IMR-90 (cell line): ENCODE data around the gene MFSD6L.

Source experiments
- BHLHE40 ChIP-seq: fragments of 150-350 bp; IDR thresholded peaks from 2 replicates; pipeline ENCODE4 v1.6.1; 2016; ENCODE audit warnings: mild to moderate bottlenecking, low read depth, low read length
- POLR2A ChIP-seq: IDR thresholded peaks from 2 replicates; pipeline ENCODE4 v1.6.1; 2012; ENCODE audit warnings: mild to moderate bottlenecking, low read depth, low read length
- TF ChIP-seq, protein P1 (sequence below): conservative IDR thresholded peaks from 2 replicates; pipeline ENCODE4 v1.5.1; 2012; ENCODE audit warnings: mild to moderate bottlenecking, low read depth, low read length, improper control_type of control experiment

DNA sequence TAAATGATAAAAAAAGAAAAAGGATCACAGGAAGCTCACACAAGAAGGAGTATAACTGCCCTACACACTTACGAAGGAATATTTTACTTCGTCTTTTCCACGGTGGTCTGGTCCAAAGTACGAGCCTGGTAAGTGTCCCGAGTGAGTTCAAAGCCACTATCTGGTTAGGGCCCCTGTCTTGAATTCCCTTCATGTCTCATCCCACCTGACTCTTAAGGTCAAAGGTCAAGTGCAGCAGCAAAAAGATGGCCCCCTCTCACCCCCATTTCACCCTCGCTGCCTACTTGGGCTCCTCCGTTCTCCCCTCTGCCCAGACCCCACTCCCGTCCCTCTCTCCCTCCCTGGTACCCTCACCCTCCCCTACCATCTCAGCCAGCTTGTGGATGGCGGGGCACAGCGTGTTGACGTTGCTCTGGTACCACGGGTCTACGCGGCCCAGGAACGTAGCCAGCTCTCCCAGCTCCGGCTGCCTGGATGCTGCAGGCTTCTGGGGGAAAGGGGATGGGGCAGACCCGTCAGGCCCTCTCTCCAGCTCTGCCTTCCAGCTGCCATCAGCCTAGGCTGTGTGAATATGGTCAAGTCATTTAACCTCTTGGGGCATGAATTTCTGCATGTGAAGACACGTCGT, 27.8 kb upstream of the MFSD6L start:
- no peak for TF ChIP-seq POLR2A
- TF ChIP-seq, protein P1, sequence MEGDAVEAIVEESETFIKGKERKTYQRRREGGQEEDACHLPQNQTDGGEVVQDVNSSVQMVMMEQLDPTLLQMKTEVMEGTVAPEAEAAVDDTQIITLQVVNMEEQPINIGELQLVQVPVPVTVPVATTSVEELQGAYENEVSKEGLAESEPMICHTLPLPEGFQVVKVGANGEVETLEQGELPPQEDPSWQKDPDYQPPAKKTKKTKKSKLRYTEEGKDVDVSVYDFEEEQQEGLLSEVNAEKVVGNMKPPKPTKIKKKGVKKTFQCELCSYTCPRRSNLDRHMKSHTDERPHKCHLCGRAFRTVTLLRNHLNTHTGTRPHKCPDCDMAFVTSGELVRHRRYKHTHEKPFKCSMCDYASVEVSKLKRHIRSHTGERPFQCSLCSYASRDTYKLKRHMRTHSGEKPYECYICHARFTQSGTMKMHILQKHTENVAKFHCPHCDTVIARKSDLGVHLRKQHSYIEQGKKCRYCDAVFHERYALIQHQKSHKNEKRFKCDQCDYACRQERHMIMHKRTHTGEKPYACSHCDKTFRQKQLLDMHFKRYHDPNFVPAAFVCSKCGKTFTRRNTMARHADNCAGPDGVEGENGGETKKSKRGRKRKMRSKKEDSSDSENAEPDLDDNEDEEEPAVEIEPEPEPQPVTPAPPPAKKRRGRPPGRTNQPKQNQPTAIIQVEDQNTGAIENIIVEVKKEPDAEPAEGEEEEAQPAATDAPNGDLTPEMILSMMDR: no peak
- no peak for TF ChIP-seq BHLHE40
